Measurements from ENCODE around the gene ATXN10.

Gene ATXN10

GRCh38 chr22:45638197-45638596 is 33.4 kb upstream of the ATXN10 start:
- FAIRE-seq (no peak), DNase-seq (ENCODE audit: insufficient read length, low spot score) (no peak)
- no peak for TF ChIP-seq POLR2A (IDR thresholded peaks at IDR 0.05; ENCODE audit: low read depth, low read length)

DNA sequence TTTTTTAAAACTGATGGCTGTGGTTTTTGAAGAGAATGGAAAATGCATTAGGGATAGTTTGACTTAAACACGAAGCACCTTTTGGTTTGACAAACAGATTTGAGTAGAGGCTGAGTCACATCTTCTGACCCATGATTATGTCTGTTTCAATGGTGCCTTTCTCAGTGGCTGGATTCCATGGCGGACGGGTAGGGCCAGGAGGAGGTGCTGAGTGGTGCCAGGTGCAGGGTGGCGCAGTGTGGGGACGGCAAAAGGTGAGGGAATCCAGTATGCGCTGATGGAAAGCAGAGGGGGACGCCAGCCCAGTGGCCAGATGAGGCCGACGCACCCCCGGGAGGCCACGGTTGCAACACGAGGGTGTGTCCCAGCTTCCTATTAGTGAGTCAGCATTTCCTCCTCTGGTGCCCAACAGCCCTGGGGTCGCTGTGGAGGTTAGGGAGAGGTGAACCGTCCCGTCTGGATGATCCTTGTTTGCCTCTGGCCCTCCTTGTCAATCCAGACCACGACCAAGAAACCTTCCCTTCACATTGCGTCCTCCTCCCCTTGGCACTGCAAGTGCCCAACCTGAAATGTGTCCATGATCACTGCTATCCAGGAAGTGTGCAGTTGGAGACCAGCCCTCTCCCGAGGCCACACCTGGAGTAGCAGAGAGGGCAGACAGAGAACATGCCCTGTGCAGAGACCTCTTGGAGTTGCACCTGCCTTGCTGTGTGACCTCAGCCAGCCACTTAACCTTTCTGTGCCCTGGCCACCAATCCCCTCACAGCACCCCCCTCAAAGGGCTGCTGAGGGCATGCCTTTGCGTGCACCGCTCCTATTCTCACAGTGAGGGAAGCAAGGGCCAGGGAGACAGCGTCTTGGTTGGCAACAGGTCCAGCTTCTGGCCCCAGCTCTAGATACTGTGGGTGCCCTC is 32.5 kb upstream of the ATXN10 start:
- DNase-seq (ENCODE audit: insufficient read length, low spot score) (peak; percentile 80), FAIRE-seq (peak; percentile 74)
- TF ChIP-seq POLR2A (IDR thresholded peaks at IDR 0.05; ENCODE audit: low read depth, low read length), result 0 out of 2 replicates have a peak, but pooled peaks have one; percentile 10

GRCh38 chr22:45639747-45640102 is 31.9 kb upstream of the ATXN10 start:
- DNase-seq (ENCODE audit: insufficient read length, low spot score) (no peak), FAIRE-seq (no peak)
- TF ChIP-seq POLR2A (IDR thresholded peaks at IDR 0.05; ENCODE audit: low read depth, low read length), result no peak

GRCh38 chr22:45640291-45640940 is 31.2 kb upstream of the ATXN10 start:
- DNase-seq (ENCODE audit: insufficient read length, low spot score) (no peak), FAIRE-seq (no peak)
- TF ChIP-seq POLR2A (IDR thresholded peaks at IDR 0.05; ENCODE audit: low read depth, low read length), result no peak

DNA sequence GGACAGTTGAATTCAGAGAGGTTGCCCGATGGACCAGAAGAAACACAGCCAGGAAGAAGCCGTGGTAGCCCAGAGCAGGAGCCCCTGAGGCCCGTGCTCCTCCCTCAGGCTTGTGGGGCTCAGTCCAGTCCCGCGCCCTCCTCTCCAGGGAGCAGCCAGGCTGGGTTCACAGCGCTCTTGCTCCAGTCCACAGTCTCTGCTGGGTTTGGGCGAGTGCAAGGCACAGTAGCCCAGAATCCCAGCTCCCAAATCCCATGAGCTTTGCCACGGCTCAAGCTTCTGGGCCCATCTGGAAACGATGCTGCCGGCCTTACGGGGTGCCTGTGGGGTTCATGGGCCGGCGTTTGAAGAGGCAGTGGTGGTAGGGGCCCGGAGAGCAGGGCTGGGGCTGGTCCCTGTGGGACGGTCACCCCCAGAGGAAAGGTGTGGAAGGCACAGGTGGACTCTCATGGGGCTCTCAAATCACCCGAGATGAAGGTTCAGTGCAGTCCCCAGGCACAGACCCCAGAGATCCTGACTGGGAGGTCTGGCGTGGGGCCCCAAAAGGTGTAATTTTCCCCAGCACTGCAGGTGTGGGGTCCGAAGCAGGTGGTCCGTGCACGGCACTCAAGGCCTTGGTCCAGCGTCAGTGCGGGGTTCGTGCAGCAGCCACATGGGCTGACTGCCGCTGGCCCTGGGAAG is 30.6 kb upstream of the ATXN10 start:
- TF ChIP-seq POLR2A (IDR thresholded peaks at IDR 0.05; ENCODE audit: low read depth, low read length), result no peak
- no peak for FAIRE-seq

GRCh38 chr22:45642986-45643385 is 28.6 kb upstream of the ATXN10 start:
- DNase-seq (ENCODE audit: insufficient read length, low spot score) (no peak), FAIRE-seq (no peak)
- TF ChIP-seq POLR2A (IDR thresholded peaks at IDR 0.05; ENCODE audit: low read depth, low read length), result no peak

More for the DNA sequence above, 30.6 kb upstream of the ATXN10 start:
- DNase-seq (ENCODE audit: insufficient read length, low spot score), result no peak

GRCh38 chr22:45644714-45645113 is 26.9 kb upstream of the ATXN10 start:
- FAIRE-seq (no peak), DNase-seq (ENCODE audit: insufficient read length, low spot score) (no peak)
- no peak for TF ChIP-seq POLR2A (IDR thresholded peaks at IDR 0.05; ENCODE audit: low read depth, low read length)

- no peak for TF ChIP-seq POLR2A (IDR thresholded peaks at IDR 0.05; ENCODE audit: low read depth, low read length)
- no peak for DNase-seq (ENCODE audit: insufficient read length, low spot score)
- FAIRE-seq, result no peak
These were observed 26.5 kb upstream of the ATXN10 start for GRCh38 chr22:45645150-45645525.

DNA sequence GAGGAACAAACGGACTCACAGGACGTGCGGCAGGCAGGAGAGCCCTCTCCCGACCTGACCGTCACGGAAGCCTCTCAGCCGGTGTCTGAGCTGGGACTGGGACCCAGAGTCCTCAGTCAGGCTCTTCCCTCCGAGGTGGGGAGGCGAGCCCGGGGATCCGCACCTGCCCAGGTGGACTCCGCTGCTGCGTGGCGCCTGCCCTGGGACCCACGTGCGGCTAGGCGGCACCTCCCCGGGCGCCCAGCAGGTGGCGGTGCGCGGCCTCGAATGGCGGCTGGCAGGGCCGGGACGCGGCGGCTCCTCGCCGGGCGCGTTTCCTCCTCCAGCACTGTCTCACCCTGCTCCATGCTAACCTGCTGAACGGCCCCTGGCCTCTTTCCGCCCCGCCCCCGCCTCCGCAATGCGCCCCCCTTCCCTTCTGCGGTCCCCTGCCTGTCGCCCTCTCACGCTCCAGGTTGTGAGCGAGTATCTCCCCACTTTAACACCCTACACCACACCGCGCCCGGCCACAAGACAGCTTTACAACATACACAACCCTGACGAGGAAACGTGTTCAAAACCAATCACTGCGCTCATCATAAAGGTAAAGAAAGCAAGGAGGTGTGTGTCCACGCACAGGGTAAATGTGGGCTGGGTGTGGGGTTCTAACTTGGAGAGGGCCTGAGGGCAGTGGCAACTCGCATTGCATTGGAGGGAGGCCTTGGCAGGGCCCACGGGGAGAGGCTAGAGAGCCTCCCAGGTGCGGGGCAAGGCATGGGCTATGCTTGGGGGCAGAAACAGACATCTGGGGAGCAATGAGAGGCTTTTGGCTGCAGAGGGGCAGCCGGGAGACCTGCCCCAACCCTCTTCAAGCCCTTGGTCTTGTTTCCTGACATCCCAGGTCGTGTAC is 25.9 kb upstream of the ATXN10 start:
- DNase-seq (ENCODE audit: insufficient read length, low spot score), result no peak
- no peak for FAIRE-seq
- TF ChIP-seq POLR2A (IDR thresholded peaks at IDR 0.05; ENCODE audit: low read depth, low read length), result no peak

GRCh38 chr22:45647532-45648225 is 24.0 kb upstream of the ATXN10 start:
- DNase-seq (ENCODE audit: insufficient read length, low spot score), result no peak
- FAIRE-seq, result no peak
- TF ChIP-seq POLR2A (IDR thresholded peaks at IDR 0.05; ENCODE audit: low read depth, low read length), result no peak

- TF ChIP-seq POLR2A (IDR thresholded peaks at IDR 0.05; ENCODE audit: low read depth, low read length), result no peak
- FAIRE-seq (no peak), DNase-seq (ENCODE audit: insufficient read length, low spot score) (no peak)
These were observed 23.1 kb upstream of the ATXN10 start for GRCh38 chr22:45648301-45649117.

- FAIRE-seq (no peak), DNase-seq (ENCODE audit: insufficient read length, low spot score) (no peak)
- no peak for TF ChIP-seq POLR2A (IDR thresholded peaks at IDR 0.05; ENCODE audit: low read depth, low read length)
These were observed 21.8 kb upstream of the ATXN10 start for GRCh38 chr22:45649809-45650208.
